WTC11 (cell line): ENCODE data around the gene VEGFC.

Experiments used
- CREM ChIP-seq: sonication (generic); formaldehyde crosslinking; IDR thresholded peaks from 2 replicates; pipeline ENCODE4 v1.8.1; 2022; ENCODE audit warnings: mild to moderate bottlenecking, missing genetic modification reagents, moderate library complexity
- CTCF ChIP-seq: fragments of 200-600 bp; IDR thresholded peaks from 2 replicates; pipeline ENCODE4 v1.8.0; 2022; ENCODE audit warnings: antibody characterized with exemption
- ESRRA ChIP-seq: sonication (generic); formaldehyde crosslinking; IDR thresholded peaks from 2 replicates; pipeline ENCODE4 v1.8.1; 2022; ENCODE audit warnings: mild to moderate bottlenecking, missing genetic modification reagents, borderline replicate concordance
- JAZF1 ChIP-seq: fragments of 250-450 bp; sonication (Bioruptor Pico); IDR thresholded peaks from 2 replicates; pipeline ENCODE4 v1.9.0; 2021; ENCODE audit warnings: moderate library complexity, mild to moderate bottlenecking, inconsistent platforms
- KAT7 ChIP-seq: sonication (generic); formaldehyde crosslinking; IDR thresholded peaks from 2 replicates; pipeline ENCODE4 v1.8.1; 2023; ENCODE audit warnings: missing genetic modification reagents, mild to moderate bottlenecking, borderline replicate concordance
- MLX ChIP-seq: sonication (generic); formaldehyde crosslinking; IDR thresholded peaks from 2 replicates; pipeline ENCODE4 v1.8.1; 2023; ENCODE audit warnings: mild to moderate bottlenecking, missing genetic modification reagents, moderate library complexity
- NFE2L1 ChIP-seq: sonication (generic); formaldehyde crosslinking; IDR thresholded peaks from 2 replicates; pipeline ENCODE4 v1.8.1; 2023; ENCODE audit warnings: missing genetic modification reagents
- RELA ChIP-seq: sonication (generic); formaldehyde crosslinking; IDR thresholded peaks from 2 replicates; pipeline ENCODE4 v1.8.1; 2022; ENCODE audit warnings: missing genetic modification reagents, mild to moderate bottlenecking, borderline replicate concordance
- TEAD1 ChIP-seq: sonication (generic); formaldehyde crosslinking; IDR thresholded peaks from 2 replicates; pipeline ENCODE4 v1.8.0; 2022; ENCODE audit warnings: mild to moderate bottlenecking, missing genetic modification reagents
- TF ChIP-seq, protein P1 (sequence below): sonication (generic); formaldehyde crosslinking; IDR thresholded peaks from 2 replicates; pipeline ENCODE4 v1.8.1; 2023; ENCODE audit warnings: mild to moderate bottlenecking, missing genetic modification reagents, borderline replicate concordance
- TF ChIP-seq, protein P2 (sequence below): sonication (generic); formaldehyde crosslinking; IDR thresholded peaks from 2 replicates; pipeline ENCODE4 v1.8.1; 2023; ENCODE audit warnings: mild to moderate bottlenecking, missing genetic modification reagents
- TF ChIP-seq, protein P3 (sequence below): sonication (generic); formaldehyde crosslinking; IDR thresholded peaks from 2 replicates; pipeline ENCODE4 v1.8.0; 2023; ENCODE audit warnings: mild to moderate bottlenecking, missing genetic modification reagents
- TF ChIP-seq, protein P4 (sequence below): sonication (generic); formaldehyde crosslinking; IDR thresholded peaks from 2 replicates; pipeline ENCODE4 v1.8.1; 2023; ENCODE audit warnings: mild to moderate bottlenecking, missing genetic modification reagents, moderate library complexity

DNA sequence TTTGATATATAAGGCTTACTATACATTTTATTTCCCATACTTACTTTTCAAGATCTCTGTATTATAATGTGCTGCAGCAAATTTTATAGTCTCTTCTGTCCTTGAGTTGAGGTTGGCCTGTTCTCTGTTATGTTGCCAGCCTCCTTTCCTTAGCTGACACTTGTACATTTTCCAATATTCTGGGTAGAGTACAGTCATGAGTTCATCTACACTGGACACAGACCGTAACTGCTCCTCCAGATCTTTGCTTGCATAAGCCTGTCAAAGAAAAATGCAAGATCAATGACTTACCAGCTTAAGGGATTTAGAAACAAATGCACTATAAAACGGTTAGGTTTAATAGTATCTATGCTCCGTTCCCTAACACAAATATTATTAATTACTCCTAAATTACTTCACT lies 63.2 kb downstream of the VEGFC start:
- TF ChIP-seq CTCF (no peak), CREM (CRISPR knock-in tag) (no peak), RELA (no peak), JAZF1 (CRISPR knock-in tag) (no peak), KAT7 (CRISPR knock-in tag) (no peak), TEAD1 (CRISPR knock-in tag) (no peak), MLX (no peak), ESRRA (CRISPR knock-in tag) (no peak), NFE2L1 (no peak)
- TF ChIP-seq, protein P1, sequence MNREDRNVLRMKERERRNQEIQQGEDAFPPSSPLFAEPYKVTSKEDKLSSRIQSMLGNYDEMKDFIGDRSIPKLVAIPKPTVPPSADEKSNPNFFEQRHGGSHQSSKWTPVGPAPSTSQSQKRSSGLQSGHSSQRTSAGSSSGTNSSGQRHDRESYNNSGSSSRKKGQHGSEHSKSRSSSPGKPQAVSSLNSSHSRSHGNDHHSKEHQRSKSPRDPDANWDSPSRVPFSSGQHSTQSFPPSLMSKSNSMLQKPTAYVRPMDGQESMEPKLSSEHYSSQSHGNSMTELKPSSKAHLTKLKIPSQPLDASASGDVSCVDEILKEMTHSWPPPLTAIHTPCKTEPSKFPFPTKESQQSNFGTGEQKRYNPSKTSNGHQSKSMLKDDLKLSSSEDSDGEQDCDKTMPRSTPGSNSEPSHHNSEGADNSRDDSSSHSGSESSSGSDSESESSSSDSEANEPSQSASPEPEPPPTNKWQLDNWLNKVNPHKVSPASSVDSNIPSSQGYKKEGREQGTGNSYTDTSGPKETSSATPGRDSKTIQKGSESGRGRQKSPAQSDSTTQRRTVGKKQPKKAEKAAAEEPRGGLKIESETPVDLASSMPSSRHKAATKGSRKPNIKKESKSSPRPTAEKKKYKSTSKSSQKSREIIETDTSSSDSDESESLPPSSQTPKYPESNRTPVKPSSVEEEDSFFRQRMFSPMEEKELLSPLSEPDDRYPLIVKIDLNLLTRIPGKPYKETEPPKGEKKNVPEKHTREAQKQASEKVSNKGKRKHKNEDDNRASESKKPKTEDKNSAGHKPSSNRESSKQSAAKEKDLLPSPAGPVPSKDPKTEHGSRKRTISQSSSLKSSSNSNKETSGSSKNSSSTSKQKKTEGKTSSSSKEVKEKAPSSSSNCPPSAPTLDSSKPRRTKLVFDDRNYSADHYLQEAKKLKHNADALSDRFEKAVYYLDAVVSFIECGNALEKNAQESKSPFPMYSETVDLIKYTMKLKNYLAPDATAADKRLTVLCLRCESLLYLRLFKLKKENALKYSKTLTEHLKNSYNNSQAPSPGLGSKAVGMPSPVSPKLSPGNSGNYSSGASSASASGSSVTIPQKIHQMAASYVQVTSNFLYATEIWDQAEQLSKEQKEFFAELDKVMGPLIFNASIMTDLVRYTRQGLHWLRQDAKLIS (CRISPR knock-in tag) = no peak
- TF ChIP-seq, protein P2, sequence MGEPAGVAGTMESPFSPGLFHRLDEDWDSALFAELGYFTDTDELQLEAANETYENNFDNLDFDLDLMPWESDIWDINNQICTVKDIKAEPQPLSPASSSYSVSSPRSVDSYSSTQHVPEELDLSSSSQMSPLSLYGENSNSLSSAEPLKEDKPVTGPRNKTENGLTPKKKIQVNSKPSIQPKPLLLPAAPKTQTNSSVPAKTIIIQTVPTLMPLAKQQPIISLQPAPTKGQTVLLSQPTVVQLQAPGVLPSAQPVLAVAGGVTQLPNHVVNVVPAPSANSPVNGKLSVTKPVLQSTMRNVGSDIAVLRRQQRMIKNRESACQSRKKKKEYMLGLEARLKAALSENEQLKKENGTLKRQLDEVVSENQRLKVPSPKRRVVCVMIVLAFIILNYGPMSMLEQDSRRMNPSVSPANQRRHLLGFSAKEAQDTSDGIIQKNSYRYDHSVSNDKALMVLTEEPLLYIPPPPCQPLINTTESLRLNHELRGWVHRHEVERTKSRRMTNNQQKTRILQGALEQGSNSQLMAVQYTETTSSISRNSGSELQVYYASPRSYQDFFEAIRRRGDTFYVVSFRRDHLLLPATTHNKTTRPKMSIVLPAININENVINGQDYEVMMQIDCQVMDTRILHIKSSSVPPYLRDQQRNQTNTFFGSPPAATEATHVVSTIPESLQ = no peak
- TF ChIP-seq, protein P3, sequence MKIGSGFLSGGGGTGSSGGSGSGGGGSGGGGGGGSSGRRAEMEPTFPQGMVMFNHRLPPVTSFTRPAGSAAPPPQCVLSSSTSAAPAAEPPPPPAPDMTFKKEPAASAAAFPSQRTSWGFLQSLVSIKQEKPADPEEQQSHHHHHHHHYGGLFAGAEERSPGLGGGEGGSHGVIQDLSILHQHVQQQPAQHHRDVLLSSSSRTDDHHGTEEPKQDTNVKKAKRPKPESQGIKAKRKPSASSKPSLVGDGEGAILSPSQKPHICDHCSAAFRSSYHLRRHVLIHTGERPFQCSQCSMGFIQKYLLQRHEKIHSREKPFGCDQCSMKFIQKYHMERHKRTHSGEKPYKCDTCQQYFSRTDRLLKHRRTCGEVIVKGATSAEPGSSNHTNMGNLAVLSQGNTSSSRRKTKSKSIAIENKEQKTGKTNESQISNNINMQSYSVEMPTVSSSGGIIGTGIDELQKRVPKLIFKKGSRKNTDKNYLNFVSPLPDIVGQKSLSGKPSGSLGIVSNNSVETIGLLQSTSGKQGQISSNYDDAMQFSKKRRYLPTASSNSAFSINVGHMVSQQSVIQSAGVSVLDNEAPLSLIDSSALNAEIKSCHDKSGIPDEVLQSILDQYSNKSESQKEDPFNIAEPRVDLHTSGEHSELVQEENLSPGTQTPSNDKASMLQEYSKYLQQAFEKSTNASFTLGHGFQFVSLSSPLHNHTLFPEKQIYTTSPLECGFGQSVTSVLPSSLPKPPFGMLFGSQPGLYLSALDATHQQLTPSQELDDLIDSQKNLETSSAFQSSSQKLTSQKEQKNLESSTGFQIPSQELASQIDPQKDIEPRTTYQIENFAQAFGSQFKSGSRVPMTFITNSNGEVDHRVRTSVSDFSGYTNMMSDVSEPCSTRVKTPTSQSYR (CRISPR knock-in tag) = no peak
- TF ChIP-seq, protein P4, sequence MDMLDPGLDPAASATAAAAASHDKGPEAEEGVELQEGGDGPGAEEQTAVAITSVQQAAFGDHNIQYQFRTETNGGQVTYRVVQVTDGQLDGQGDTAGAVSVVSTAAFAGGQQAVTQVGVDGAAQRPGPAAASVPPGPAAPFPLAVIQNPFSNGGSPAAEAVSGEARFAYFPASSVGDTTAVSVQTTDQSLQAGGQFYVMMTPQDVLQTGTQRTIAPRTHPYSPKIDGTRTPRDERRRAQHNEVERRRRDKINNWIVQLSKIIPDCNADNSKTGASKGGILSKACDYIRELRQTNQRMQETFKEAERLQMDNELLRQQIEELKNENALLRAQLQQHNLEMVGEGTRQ (CRISPR knock-in tag) = no peak
